H1 (cell line): ENCODE data around the gene HOXB9. TPM values are rescaled to one million over a fixed set of nuclear protein-coding genes. Genes with fewer than 3 reads are reported as not detected.

Experiments used
- CTCF ChIA-PET: fragments of 300-600 bp; sonication (Branson Sonifier 250); formaldehyde crosslinking; loops from one replicate; lab custom pipeline; 2021; ENCODE audit not compliant: partially characterized antibody; lab: Charles Lee
- POLR2A ChIA-PET: fragments of 300-600 bp; sonication (Branson Sonifier 250); formaldehyde crosslinking; loops from one replicate; lab custom pipeline; 2021; ENCODE audit warnings: inconsistent platforms; ENCODE audit not compliant: partially characterized antibody; lab: Charles Lee
- DNase-seq, 2 experiments: peaks; one replicate each; pipeline versions ENCODE4 v3.0.0 to v3.0.0-alpha.2; 2010 to 2022; ENCODE audit warnings: low spot score in 2 of 2, low read depth in 1 of 2, mixed read lengths in 1 of 2
- FAIRE-seq: peaks from 2 replicates; lab custom pipeline; 2011; peaks lifted over from hg19 to GRCh38; lab: Jason Lieb, UNC
- H2AFZ ChIP-seq: 2 replicates; pipeline ENCODE4 v1.8.1; 2012; ENCODE audit warnings: low read length, inconsistent platforms
- H2AK5ac ChIP-seq: 2 replicates; pipeline ENCODE4 v1.6.1; 2013; ENCODE audit warnings: low read depth, low read length
- H2BK120ac ChIP-seq: replicated peaks from 2 replicates; pipeline ENCODE3; 2013; ENCODE audit warnings: low read depth, low read length, inconsistent platforms
- H2BK12ac ChIP-seq: 2 replicates; pipeline ENCODE4 v1.6.1; 2013; ENCODE audit warnings: low read depth, low read length
- H2BK15ac ChIP-seq: 2 replicates; pipeline ENCODE4 v1.6.1; 2013; ENCODE audit warnings: low read length
- H2BK20ac ChIP-seq: 2 replicates; pipeline ENCODE4 v1.6.1; 2013; ENCODE audit warnings: low read length
- H2BK5ac ChIP-seq: 2 replicates; pipeline ENCODE4 v1.6.1; 2013; ENCODE audit warnings: low read depth, low read length
- H3K14ac ChIP-seq: 2 replicates; pipeline ENCODE4 v1.6.1; 2013; ENCODE audit warnings: inconsistent platforms; ENCODE audit not compliant: insufficient read length
- H3K18ac ChIP-seq: 2 replicates; pipeline ENCODE4 v1.6.1; 2013; ENCODE audit warnings: low read length; ENCODE audit errors: extremely low read depth
- H3K23ac ChIP-seq: 2 replicates; pipeline ENCODE4 v1.6.1; 2013; ENCODE audit warnings: inconsistent platforms; ENCODE audit not compliant: insufficient read length
- H3K23me2 ChIP-seq: 2 replicates; pipeline ENCODE4 v1.6.1; 2013; ENCODE audit warnings: low read depth, low read length
- H3K27ac ChIP-seq: 2 replicates; pipeline ENCODE4 v1.6.1; 2011; ENCODE audit warnings: low read depth, low read length, inconsistent platforms
- H3K27me3 ChIP-seq, 4 experiments: replicated peaks in 1 of 4; 1 replicate in 1 of 4; 2 replicates in 3 of 4; pipeline versions ENCODE4 v1.6.1 to v1.8.1; 2011 to 2013; ENCODE audit warnings: low read length in 3 of 4, mild to moderate bottlenecking in 3 of 4, inconsistent platforms in 2 of 4, mixed read lengths in 2 of 4, moderate library complexity in 1 of 4; ENCODE audit not compliant: control insufficient read depth in 3 of 4, insufficient read depth in 3 of 4; ENCODE audit errors: extremely low read depth in 1 of 4
- H3K36me3 ChIP-seq, 4 experiments: 2 replicates each; pipeline versions ENCODE4 v1.6.1 to v1.8.1; 2011 to 2013; ENCODE audit warnings: mild to moderate bottlenecking in 4 of 4, low read length in 3 of 4, moderate library complexity in 2 of 4, control low read depth in 1 of 4, inconsistent platforms in 1 of 4; ENCODE audit not compliant: insufficient read depth in 4 of 4, control insufficient read depth in 2 of 4
- H3K4ac ChIP-seq: replicated peaks from 2 replicates; pipeline ENCODE3; 2013; ENCODE audit warnings: low read length, low read depth, mixed read lengths, inconsistent platforms; ENCODE audit not compliant: insufficient read length
- H3K4me1 ChIP-seq, 4 experiments: replicated peaks in 1 of 4; 1 replicate in 1 of 4; 2 replicates in 3 of 4; pipeline versions ENCODE4 v1.6.1 to v1.8.1; 2011 to 2013; ENCODE audit warnings: low read length in 3 of 4, inconsistent platforms in 2 of 4, mixed read lengths in 1 of 4; ENCODE audit not compliant: insufficient read depth in 4 of 4, control insufficient read depth in 3 of 4
- H3K4me2 ChIP-seq, 2 experiments: 2 replicates each; pipeline versions ENCODE4 v1.6.1 to v1.8.1; 2011 to 2013; ENCODE audit warnings: low read depth in 2 of 2, low read length in 2 of 2, control low read depth in 1 of 2, inconsistent platforms in 1 of 2, mild to moderate bottlenecking in 1 of 2; ENCODE audit not compliant: insufficient read depth in 1 of 2
- H3K4me3 ChIP-seq, 4 experiments: fragments of 200-600, 300-600 bp in 1 of 4; sonication (generic), shearing (Covaris generic), sonication (Bioruptor Twin) in 1 of 4; 2 replicates each; pipeline versions ENCODE4 v1.5.1 to v1.8.1; 2011 to 2016; ENCODE audit warnings: low read length in 4 of 4, low read depth in 3 of 4, control low read depth in 2 of 4, inconsistent platforms in 2 of 4, mild to moderate bottlenecking in 2 of 4, mixed read lengths in 1 of 4, moderate library complexity in 1 of 4; ENCODE audit not compliant: insufficient read depth in 2 of 4; ENCODE audit errors: extremely low read depth in 1 of 4
- H3K56ac ChIP-seq: replicated peaks from 2 replicates; pipeline ENCODE3; 2013; ENCODE audit warnings: low read depth, mild to moderate bottlenecking, mixed read lengths, low read length, inconsistent platforms; ENCODE audit not compliant: insufficient read length
- H3K79me1 ChIP-seq: 2 replicates; pipeline ENCODE4 v1.6.1; 2013; ENCODE audit warnings: low read depth, low read length, control low read depth
- H3K79me2 ChIP-seq, 2 experiments: 2 replicates each; pipeline versions ENCODE4 v1.6.1 to v1.8.1; 2012 to 2013; ENCODE audit warnings: low read length in 2 of 2, mild to moderate bottlenecking in 2 of 2, inconsistent platforms in 1 of 2; ENCODE audit not compliant: insufficient read depth in 2 of 2, control insufficient read depth in 1 of 2
- H3K9ac ChIP-seq, 4 experiments: replicated peaks in 1 of 4; 1 replicate in 1 of 4; 2 replicates in 3 of 4; pipeline versions ENCODE4 v1.6.1 to v1.8.1; 2011 to 2013; ENCODE audit warnings: low read depth in 3 of 4, low read length in 3 of 4, control low read depth in 2 of 4, mild to moderate bottlenecking in 2 of 4, moderate library complexity in 2 of 4, inconsistent platforms in 1 of 4; ENCODE audit errors: extremely low read depth in 1 of 4
- H3K9me3 ChIP-seq, 2 experiments: 2 replicates each; pipeline versions ENCODE4 v1.6.1 to v1.8.1; 2012 to 2013; ENCODE audit warnings: mild to moderate bottlenecking in 2 of 2, moderate library complexity in 2 of 2, control low read depth in 1 of 2, inconsistent platforms in 1 of 2, low read depth in 1 of 2, low read length in 1 of 2, mixed read lengths in 1 of 2; ENCODE audit not compliant: insufficient read depth in 2 of 2
- H4K20me1 ChIP-seq, 2 experiments: replicated peaks in 1 of 2; 2 replicates each; pipeline versions ENCODE3 to v1.8.1; 2011 to 2013; ENCODE audit warnings: inconsistent platforms in 2 of 2, low read length in 2 of 2, mild to moderate bottlenecking in 1 of 2; ENCODE audit not compliant: insufficient read depth in 2 of 2, control insufficient read depth in 1 of 2
- H4K5ac ChIP-seq: 2 replicates; pipeline ENCODE4 v1.6.1; 2013; ENCODE audit warnings: low read length, low read depth, mixed read lengths, inconsistent platforms; ENCODE audit not compliant: insufficient read length
- H4K8ac ChIP-seq: 2 replicates; pipeline ENCODE4 v1.8.0; 2013; ENCODE audit warnings: mild to moderate bottlenecking, moderate library complexity, low read length, inconsistent platforms; ENCODE audit not compliant: insufficient read depth; ENCODE audit errors: extremely low read depth
- H4K91ac ChIP-seq: replicated peaks from 2 replicates; pipeline ENCODE3; 2013; ENCODE audit warnings: low read length, mixed read lengths, inconsistent platforms; ENCODE audit not compliant: insufficient read length
- CBX8 ChIP-seq: fragments of 300-800, 300-1000 bp; sonication (generic); IDR thresholded peaks from 2 replicates; pipeline ENCODE4 v1.7.1; 2016; ENCODE audit warnings: low read depth, low read length, borderline replicate concordance
- EGR1 ChIP-seq: IDR thresholded peaks from 2 replicates; pipeline ENCODE4 v1.6.1; 2011; ENCODE audit warnings: low read depth, low read length, borderline replicate concordance
- EP300 ChIP-seq, 2 experiments: IDR thresholded peaks; 1 replicate in 1 of 2; 2 replicates in 1 of 2; pipeline ENCODE4 v1.6.1; 2011 to 2012; ENCODE audit warnings: low read depth in 2 of 2, low read length in 2 of 2, mild to moderate bottlenecking in 2 of 2, borderline replicate concordance in 1 of 2, inconsistent platforms in 1 of 2, moderate library complexity in 1 of 2
- EZH2 ChIP-seq: fragments of 200-600 bp; sonication (generic); IDR thresholded peaks from 2 replicates; pipeline ENCODE4 v1.7.1; 2012; ENCODE audit warnings: low read depth, mild to moderate bottlenecking, moderate library complexity, low read length, inconsistent platforms; ENCODE audit not compliant: severe bottlenecking
- MAFK ChIP-seq: IDR thresholded peaks from 2 replicates; pipeline ENCODE4 v1.6.1; 2012; ENCODE audit warnings: low read depth, mild to moderate bottlenecking, improper control_type of control experiment, low read length
- RNF2 ChIP-seq: fragments of 200-900, 300-1000 bp; sonication (generic); IDR thresholded peaks from 2 replicates; pipeline ENCODE4 v1.7.1; 2016; ENCODE audit warnings: borderline replicate concordance, low read depth, mild to moderate bottlenecking, antibody characterized with exemption, low read length; ENCODE audit not compliant: poor library complexity, severe bottlenecking; ENCODE audit errors: missing control alignments
- RXRA ChIP-seq: IDR thresholded peaks from 2 replicates; pipeline ENCODE4 v1.6.1; 2011; ENCODE audit warnings: low read depth, mild to moderate bottlenecking, low read length, moderate library complexity; ENCODE audit not compliant: insufficient read depth
- SUZ12 ChIP-seq: fragments of 200-600 bp; sonication (generic); IDR thresholded peaks from 2 replicates; pipeline ENCODE4 v1.6.1; 2012; ENCODE audit warnings: mild to moderate bottlenecking, inconsistent platforms, low read length, moderate library complexity, mixed read lengths
- WGBS, 2 experiments: shearing (Covaris generic) in 1 of 2; methylation state at CpG; one replicate each; pipeline versions ENCODE4 v1.1.6 to v1.1.7; 2013 to 2015; ENCODE audit warnings: low lambda C conversion rate in 2 of 2, mixed read lengths in 2 of 2, inconsistent platforms in 1 of 2, low coverage in 1 of 2, missing lambda C conversion rate in 1 of 2; ENCODE audit not compliant: insufficient replicate concordance in 2 of 2, insufficient coverage in 1 of 2, insufficient read length in 1 of 2; ENCODE audit errors: extremely low coverage in 1 of 2, missing lambda C conversion rate in 1 of 2; 5-methylcytosine and 5-hydroxymethylcytosine counted together
- polyA plus RNA-seq, 7 experiments: library from polyadenylated mRNA; depleted of rRNA in 3 of 7; stranded (reverse) in 5 of 7; unstranded in 2 of 7; fragments of >200 nt in 5 of 7; fragments of 200-250 nt in 2 of 7; gene quantifications; 1 replicate in 5 of 7; 2 replicates in 1 of 7; 4 replicates in 1 of 7; pipeline versions ENCODE4 v1.2.1 to v1.2.3, GENCODE V29; 2011 to 2013; ENCODE audit warnings: missing spikeins in 2 of 7, mixed read lengths in 2 of 7
- total RNA-seq: library from RNA; stranded (reverse); fragmentation: NEBNext Ultra II Directional; extraction: Animal tissue kit (Norgen Biotek cat#: 25700); gene quantifications from 2 replicates; pipeline ENCODE4 v1.2.1, GENCODE V29; 2021

Gene HOXB9
- total and polyA plus RNA-seq, 2 of the 8 experiments (the other 6 are each of a cell fraction or from before 2014, with no cell fraction given): not detected

DNA sequence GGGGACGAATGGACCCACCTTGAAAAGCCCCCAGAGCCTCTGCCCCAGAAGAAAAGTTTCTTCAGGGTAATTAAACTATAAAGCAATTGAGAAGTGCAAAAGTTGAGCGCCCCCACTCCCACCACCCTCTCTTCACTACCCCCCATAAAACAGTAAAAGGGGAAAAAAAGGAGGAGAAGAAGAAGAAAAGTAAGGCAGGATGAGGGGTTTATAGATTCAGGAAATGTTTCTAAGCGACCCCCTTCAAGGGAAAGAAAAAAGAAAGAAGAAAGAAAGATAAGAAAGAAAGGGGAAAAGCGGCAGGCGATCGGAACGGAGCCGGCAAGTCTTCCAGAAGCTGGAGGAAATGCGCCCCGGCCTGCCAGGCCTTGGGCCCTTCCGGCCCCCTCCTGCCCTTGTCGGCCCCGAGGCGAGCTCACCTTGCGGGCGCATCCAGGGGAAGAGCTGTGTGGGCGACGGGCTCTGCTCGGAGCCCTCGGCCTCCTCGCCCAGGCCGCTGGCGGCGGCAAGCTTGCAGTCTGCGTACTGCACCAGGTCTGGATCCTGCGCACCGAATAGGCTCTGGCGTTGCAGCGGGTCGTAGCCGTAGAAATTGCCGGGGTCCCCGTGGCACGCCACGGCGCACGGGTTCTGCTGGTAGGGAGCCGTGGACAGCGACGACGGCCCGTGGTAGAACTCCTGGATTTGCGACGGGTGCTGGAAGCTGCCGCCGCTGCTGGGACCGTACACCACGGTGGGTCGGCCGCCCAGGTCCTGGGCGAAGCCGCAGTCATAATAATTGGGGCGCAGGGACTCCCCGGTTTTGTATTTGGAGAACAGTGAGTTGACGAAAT, 12.1 kb downstream of the HOXB9 start:
- H4K8ac ChIP-seq: no peak overlapping the region; the same call in 1 of the 2 replicates
- TF ChIP-seq MAFK (no peak), EZH2 (peak; percentile 99), RXRA (no peak), RNF2 (peak; percentile 97), EP300 (IDR thresholded peaks at IDR 0.05; ENCODE audit: borderline replicate concordance in 1 of 2, low read depth in 2 of 2, low read length in 2 of 2) (no peak), SUZ12 (peak; percentile 100), EGR1 (peak; percentile 30; the same call in 1 of the 2 replicates), CBX8 (peak; percentile 98; the same call in 1 of the 2 replicates)
- no peak overlapping the region for H2AFZ ChIP-seq
- H3K9ac ChIP-seq: no peak overlapping the region
- FAIRE-seq: no peak
- DNase-seq: no peak
- H4K91ac ChIP-seq: no peak overlapping the region
- ChIA-PET CTCF (interaction anchor here (1.0 to 5.4 kb wide), 11 partner anchors 9 to 611 kb away, joined by 3 to 30 read pairs (median 4); partner anchors contain the start of genes HOXB5 and HOXB9), POLR2A (interaction anchor here (1.7 to 2.0 kb wide), 2 partner anchors 11 to 50 kb away, joined by 3 to 4 read pairs; no protein-coding TSS in a partner anchor)
- no peak overlapping the region for H2AK5ac ChIP-seq
- H3K56ac ChIP-seq: no peak overlapping the region
- H3K79me2 ChIP-seq: no peaks in the 10 kb centered on the region
- H3K4me3 ChIP-seq: no peak overlapping the region
- H3K4ac ChIP-seq: no peak overlapping the region
- H4K20me1 ChIP-seq: peaks cover 18 to 34% of the 10 kb centered on the region in 2 experiments
- 0 out of 2 replicates have a peak, but pooled peaks cover 2% of the 10 kb centered on the region for H3K23me2 ChIP-seq
- H3K36me3 ChIP-seq: peaks cover 0 to 18% (median 0%) of the 10 kb centered on the region in 4 experiments; a peak in 1 of 8 replicates
- no peak overlapping the region for H2BK20ac ChIP-seq
- no peak overlapping the region for H2BK5ac ChIP-seq
- H3K23ac ChIP-seq: no peak overlapping the region
- no peaks in the 10 kb centered on the region for H3K79me1 ChIP-seq
- H2BK15ac ChIP-seq: no peak overlapping the region; the same call in 1 of the 2 replicates
- H3K27me3 ChIP-seq: peaks cover 98 to 100% (median 99%) of the 10 kb centered on the region in 4 experiments
- no peak overlapping the region for H3K14ac ChIP-seq
- no peak overlapping the region for H3K27ac ChIP-seq
- no peak overlapping the region; the same call in 1 of the 2 replicates for H2BK12ac ChIP-seq
- no peaks in the 10 kb centered on the region; a peak in 1 of 4 replicates for H3K9me3 ChIP-seq
- no peak overlapping the region for H2BK120ac ChIP-seq
- 4% methylated on average over 35 of the region's 55 CpGs; no CpG with 5 or more reads in 1 of the 2 experiments for WGBS, 2 experiments
- peak overlapping the region in 1 of 2 experiments; percentile 26; a peak in 2 of 4 replicates for H3K4me2 ChIP-seq
- H3K4me1 ChIP-seq: peaks cover 0 to 7% (median 4%) of the 10 kb centered on the region in 4 experiments; a peak in 5 of 7 replicates
- H4K5ac ChIP-seq: no peak overlapping the region
- H3K18ac ChIP-seq: no peak overlapping the region
